ENCODE data around the gene PHLDA3.

DNA sequence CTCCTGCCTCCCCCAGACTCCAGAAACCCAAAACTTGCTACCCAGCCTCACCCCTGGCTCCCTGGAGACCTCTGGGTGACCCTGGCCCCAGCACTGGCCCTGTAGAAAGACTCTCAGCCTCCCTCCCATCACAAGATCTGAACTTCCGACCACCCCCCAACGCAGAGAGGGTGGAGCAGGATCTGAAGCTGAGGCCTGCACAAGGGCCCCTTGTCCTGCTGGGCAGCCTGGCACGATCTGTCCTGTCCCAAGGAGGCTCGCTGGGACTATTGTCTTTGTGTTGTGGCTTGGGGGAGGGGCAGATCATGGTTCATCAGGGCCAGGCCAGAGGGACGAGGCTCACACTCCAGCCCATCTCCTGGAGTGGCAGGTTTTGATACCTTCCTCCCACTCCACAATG is 20.0 kb downstream of the PHLDA3 start:
- TF ChIP-seq, protein P1, sequence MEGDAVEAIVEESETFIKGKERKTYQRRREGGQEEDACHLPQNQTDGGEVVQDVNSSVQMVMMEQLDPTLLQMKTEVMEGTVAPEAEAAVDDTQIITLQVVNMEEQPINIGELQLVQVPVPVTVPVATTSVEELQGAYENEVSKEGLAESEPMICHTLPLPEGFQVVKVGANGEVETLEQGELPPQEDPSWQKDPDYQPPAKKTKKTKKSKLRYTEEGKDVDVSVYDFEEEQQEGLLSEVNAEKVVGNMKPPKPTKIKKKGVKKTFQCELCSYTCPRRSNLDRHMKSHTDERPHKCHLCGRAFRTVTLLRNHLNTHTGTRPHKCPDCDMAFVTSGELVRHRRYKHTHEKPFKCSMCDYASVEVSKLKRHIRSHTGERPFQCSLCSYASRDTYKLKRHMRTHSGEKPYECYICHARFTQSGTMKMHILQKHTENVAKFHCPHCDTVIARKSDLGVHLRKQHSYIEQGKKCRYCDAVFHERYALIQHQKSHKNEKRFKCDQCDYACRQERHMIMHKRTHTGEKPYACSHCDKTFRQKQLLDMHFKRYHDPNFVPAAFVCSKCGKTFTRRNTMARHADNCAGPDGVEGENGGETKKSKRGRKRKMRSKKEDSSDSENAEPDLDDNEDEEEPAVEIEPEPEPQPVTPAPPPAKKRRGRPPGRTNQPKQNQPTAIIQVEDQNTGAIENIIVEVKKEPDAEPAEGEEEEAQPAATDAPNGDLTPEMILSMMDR (IDR thresholded peaks at IDR 0.05 in 8 of 11, conservative IDR thresholded peaks at IDR 0.05 in 3 of 11): no peak
- TF ChIP-seq POLR2AphosphoS5 (IDR thresholded peaks at IDR 0.05): no peak
